Activated CD8-positive, alpha-beta memory T cell treated with anti-CD3 and anti-CD28 coated beads, Interleukin-2, amount 50 U/mL, for 1 hour (primary cell): Measurements from ENCODE around the gene CHRM4.
"Not testable (repeated sequence)": the region's sequence is repeated elsewhere in the genome, so short reads cannot be mapped to it uniquely, and the experiment has no call there.

Experiments
- DNase-seq: peaks from one replicate; pipeline ENCODE4 v3.0.0-alpha.2; 2020; ENCODE audit errors: extremely low read depth

The CHRM4 gene

DNA sequence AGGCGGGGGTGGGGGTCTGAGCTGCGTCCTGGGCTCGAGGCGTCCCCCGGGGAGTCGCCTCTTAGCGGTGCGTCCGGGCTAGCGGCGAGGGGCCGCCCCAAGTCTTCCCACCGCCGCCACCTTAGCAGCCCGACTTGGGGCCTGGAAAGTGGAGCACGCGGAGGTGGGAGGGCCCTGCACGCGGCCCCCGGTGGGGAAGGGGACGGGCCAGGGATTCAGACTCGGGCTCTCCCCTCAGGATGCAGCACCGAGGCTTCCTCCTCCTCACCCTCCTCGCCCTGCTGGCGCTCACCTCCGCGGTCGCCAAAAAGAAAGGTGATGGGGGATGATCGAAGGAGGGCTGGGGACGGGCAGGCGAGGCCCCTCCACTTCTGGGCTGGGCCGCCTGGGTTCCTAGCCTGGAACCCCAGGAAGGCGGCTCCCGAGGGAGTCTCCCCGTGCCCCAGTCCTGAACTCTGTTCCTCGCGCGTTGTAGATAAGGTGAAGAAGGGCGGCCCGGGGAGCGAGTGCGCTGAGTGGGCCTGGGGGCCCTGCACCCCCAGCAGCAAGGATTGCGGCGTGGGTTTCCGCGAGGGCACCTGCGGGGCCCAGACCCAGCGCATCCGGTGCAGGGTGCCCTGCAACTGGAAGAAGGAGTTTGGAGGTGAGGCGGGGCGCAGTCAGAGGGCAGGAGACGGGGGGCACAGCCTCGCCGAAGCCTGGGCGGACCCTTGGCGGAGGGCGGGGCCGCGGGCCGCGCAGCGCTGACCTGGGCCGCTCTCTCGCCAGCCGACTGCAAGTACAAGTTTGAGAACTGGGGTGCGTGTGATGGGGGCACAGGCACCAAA lies 9.5 kb downstream of the CHRM4 start:
- DNase-seq = no peak

- no peak for DNase-seq
These were observed 10.3 kb downstream of the CHRM4 start, which contains the start of gene MDK for GRCh38 chr11:46381048-46381818. Gene MDK, plus strand, starts transcription at chr11:46381669. Its CDS starts 389 bp downstream, at chr11:46382058.

- no peak for DNase-seq
These were observed 11.1 kb downstream of the CHRM4 start for GRCh38 chr11:46380340-46381047.

DNA sequence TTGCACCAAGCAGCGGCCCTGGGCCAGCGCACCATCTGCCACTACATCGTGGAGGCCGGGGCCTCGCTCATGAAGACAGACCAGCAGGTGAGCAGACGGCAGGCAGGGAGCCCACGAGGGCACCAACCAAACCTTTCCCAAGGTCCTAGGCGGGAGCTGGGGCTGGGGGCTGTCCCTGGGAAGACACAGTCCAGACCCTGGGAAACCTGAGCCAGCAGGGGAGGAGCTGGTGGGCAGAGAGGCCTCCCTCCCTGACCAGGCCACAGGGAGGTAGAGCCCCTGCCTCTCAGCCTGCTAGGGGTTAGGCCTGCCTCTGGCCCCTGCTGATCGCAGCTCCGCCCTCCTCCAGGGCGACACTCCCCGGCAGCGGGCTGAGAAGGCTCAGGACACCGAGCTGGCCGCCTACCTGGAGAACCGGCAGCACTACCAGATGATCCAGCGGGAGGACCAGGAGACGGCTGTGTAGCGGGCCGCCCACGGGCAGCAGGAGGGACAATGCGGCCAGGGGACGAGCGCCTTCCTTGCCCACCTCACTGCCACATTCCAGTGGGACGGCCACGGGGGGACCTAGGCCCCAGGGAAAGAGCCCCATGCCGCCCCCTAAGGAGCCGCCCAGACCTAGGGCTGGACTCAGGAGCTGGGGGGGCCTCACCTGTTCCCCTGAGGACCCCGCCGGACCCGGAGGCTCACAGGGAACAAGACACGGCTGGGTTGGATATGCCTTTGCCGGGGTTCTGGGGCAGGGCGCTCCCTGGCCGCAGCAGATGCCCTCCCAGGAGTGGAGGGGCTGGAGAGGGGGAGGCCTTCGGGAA lies 11.9 kb downstream of the CHRM4 start:
- DNase-seq = not testable (repeated sequence)

DNA sequence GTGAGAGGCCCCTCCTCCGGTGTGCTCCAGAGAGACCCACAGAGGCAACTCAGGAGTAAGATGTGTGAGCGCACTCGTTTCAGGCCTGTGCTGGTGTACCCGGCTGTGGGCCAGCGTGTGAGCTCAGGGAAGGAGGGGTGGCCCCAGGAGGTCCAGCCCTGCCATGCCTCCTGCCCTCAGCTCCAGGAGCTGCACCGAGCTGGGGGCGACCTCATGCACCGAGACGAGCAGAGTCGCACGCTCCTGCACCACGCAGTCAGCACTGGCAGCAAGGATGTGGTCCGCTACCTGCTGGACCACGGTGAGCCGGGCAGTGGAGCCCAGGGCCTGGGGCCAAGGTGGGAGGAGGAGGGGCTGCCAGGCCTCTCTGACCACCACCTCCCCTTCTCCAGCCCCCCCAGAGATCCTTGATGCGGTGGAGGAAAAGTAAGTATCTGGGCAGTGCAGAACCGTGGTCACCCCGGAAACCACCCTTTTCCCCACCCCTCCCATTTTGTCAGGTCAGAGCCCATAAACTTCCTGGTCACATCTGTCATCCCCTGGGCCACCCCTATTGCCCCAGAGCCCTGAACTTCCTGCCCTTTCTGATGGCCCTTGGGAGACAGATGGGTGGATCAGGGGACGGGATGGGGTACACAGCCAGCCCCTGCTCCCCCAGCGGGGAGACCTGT lies 12.6 kb downstream of the CHRM4 start:
- no peak for DNase-seq

DNA sequence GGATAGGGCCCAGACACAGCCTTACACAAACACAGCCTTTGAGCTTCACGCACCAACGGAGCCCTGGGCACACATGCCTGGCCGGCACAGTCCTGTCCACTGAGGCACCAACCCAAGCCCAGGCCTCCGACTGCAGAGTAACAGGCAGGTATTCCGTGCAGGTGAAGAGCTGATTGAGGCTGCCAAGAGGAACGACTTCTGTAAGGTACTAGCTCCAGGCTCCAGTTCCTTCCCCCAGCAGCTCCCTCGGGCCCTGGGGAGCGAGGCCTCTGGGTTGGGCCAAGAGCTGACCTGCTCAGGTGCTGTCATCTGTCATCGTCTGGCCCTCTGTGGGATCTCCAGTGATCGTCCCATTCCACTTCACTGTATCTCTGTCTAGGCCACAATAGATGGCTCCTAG lies 13.3 kb downstream of the CHRM4 start:
- no peak for DNase-seq

GRCh38 chr11:46377831-46378230 lies 13.7 kb downstream of the CHRM4 start:
- no peak for DNase-seq

GRCh38 chr11:46377290-46377689 lies 14.3 kb downstream of the CHRM4 start:
- DNase-seq = no peak

GRCh38 chr11:46376258-46377050 lies 15.1 kb downstream of the CHRM4 start:
- no peak for DNase-seq

- no peak for DNase-seq
These were observed 16.0 kb downstream of the CHRM4 start for GRCh38 chr11:46375392-46376101.

DNA sequence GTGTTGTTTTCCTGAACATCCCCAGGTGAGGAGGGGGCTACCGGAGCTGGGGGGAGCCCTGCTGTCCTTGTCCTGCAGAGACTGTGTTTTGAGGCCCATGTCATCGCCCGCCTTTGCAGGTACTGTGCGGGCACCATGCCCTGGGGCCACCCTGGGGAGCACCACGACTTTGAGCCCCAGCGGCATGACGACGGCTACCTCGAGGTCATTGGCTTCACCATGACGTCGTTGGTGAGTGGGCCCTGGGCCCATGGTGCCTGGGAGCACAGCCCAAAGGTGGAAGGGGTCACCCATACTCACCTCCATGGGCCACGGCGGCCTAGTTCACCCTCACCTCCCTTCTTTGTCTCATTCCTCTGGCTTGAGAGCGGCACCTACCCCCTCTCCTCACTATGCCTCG lies 16.8 kb downstream of the CHRM4 start:
- DNase-seq = no peak

DNA sequence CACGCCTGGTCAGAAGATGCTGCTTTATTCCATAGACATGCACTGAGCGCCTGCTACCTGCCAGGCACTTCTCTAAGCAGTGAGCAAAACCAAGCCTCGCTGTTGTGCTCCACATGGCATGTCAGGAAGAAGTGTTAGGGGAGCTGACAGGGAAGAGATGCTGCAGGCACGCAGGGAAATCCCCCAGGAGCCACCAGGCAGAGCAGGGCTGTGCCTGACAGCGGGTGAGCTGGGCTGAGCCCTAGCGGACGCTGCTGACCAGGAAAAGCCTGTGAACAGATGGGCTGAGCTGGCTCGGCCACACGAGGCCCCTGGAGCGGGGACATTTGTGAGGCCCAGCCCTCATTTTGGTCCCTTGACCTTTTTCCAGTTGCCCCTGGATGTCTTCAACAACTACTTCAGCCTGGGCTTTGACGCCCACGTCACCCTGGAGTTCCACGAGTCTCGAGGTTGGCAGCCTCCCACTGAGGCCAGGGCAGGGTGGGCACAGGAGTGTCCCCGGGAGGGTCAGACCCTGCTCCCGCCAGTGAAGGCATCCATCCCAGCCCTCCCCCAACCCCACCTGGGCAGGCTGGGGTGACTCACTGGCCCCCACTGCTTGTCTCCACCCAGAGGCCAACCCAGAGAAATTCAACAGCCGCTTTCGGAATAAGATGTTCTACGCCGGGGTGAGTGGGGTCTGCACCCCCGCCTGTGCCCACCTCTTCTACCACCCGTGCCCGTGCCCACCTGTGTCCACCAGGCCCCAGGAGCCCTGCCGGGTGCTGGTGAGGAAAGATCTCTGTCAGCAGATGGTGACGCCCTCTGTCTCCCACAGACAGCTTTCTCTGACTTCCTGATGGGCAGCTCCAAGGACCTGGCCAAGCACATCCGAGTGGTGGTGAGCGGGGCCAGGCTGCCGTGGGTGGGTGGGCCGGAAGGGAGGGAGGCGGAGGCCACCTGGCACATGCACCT lies 17.5 kb downstream of the CHRM4 start:
- no peak for DNase-seq

DNA sequence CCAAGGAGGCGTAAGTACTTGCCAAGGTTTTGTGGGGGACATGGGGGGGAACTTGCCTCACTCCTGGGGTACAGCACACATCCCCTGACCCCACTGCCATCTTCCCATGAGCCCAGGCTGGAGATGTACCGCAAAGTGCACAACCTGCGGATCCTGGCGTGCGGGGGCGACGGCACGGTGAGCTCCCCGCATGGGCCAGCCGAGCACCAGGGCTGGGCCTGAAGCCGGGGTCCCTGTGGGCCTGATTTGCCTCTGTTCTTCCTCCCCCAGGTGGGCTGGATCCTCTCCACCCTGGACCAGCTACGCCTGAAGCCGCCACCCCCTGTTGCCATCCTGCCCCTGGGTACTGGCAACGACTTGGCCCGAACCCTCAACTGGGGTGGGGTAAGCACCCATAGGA lies 19.1 kb downstream of the CHRM4 start:
- not testable (repeated sequence) for DNase-seq

DNA sequence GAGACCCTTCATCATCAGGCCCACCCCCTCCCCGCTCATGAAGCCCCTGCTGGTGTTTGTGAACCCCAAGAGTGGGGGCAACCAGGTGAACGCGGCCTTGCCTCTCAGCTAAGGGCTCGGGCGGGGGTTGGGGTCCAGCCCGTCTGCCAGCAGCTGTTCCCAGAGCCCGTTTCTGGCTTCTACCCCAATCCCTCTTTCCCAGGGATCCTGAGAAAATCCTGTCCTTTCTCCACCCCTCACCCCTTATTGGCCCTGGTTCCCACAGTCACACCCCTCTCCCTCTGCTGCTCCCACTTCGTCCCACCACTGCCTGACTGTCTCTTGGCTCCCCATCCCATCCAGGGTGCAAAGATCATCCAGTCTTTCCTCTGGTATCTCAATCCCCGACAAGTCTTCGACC lies 19.5 kb downstream of the CHRM4 start:
- DNase-seq = no peak

GRCh38 chr11:46371262-46371661 lies 20.3 kb downstream of the CHRM4 start:
- not testable (repeated sequence) for DNase-seq

GRCh38 chr11:46370253-46370652 lies 21.3 kb downstream of the CHRM4 start:
- no peak for DNase-seq

- DNase-seq = no peak
These were observed 22.0 kb downstream of the CHRM4 start for GRCh38 chr11:46369458-46370152.

- DNase-seq = no peak
These were observed 23.7 kb downstream of the CHRM4 start for GRCh38 chr11:46367916-46368267.
